Measurements from ENCODE around the gene CFAP61.

- TF ChIP-seq CTCF (conservative IDR thresholded peaks at IDR 0.05): no peak
- TF ChIP-seq ZFX (IDR thresholded peaks at IDR 0.05): no peak
These were observed 30.5 kb upstream of the CFAP61 start for GRCh38 chr20:20021835-20022234.

All from C4-2B (cell line).